ENCODE data around the gene TMEM209.

The TMEM209 gene

GRCh38 chr7:130123501-130123900, 81.7 kb downstream of the TMEM209 start:
- Histone ChIP-seq H3K4me3 (ENCODE audit: low read depth, low read length) (no peak overlapping the region), H3K36me3 (ENCODE audit: control insufficient read depth, insufficient read depth, low read length) (no peaks in the 10 kb centered on the region), H3K27me3 (ENCODE audit: control insufficient read depth, insufficient read depth, low read length) (no peaks in the 10 kb centered on the region), H3K79me2 (no peaks in the 10 kb centered on the region), H3K4me2 (ENCODE audit: low read length) (no peak overlapping the region), H3K9ac (no peak overlapping the region), H3K9me3 (ENCODE audit: control insufficient read depth, low read length) (no peaks in the 10 kb centered on the region), H3K27ac (no peak overlapping the region), H2AFZ (no peak overlapping the region), H3K4me1 (no peaks in the 10 kb centered on the region)
- TF ChIP-seq, protein P1, sequence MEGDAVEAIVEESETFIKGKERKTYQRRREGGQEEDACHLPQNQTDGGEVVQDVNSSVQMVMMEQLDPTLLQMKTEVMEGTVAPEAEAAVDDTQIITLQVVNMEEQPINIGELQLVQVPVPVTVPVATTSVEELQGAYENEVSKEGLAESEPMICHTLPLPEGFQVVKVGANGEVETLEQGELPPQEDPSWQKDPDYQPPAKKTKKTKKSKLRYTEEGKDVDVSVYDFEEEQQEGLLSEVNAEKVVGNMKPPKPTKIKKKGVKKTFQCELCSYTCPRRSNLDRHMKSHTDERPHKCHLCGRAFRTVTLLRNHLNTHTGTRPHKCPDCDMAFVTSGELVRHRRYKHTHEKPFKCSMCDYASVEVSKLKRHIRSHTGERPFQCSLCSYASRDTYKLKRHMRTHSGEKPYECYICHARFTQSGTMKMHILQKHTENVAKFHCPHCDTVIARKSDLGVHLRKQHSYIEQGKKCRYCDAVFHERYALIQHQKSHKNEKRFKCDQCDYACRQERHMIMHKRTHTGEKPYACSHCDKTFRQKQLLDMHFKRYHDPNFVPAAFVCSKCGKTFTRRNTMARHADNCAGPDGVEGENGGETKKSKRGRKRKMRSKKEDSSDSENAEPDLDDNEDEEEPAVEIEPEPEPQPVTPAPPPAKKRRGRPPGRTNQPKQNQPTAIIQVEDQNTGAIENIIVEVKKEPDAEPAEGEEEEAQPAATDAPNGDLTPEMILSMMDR (IDR thresholded peaks at IDR 0.05), result no peak

DNA sequence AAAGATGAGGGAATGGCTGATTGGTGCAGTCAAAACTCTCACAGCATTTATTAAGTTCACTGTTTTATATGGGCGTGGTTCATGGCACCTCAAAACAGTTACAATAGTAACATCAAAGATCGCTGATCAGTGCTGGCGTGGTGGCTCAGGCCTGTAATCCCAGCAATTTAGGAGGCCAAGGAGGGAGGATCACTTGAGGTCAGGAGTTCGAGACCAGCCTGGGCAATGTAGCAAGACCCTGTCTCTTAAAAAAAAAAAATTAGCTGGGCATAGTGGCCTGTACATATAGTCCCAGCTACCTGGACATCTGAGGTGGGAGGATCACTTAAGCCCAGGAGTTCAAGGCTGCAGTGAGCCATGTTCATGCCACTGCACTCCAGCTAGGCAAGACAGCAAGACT, 86.4 kb downstream of the TMEM209 start:
- no peak overlapping the region for H3K9ac ChIP-seq
- H3K27me3 ChIP-seq (ENCODE audit: control insufficient read depth, insufficient read depth, low read length), result no peaks in the 10 kb centered on the region
- H3K27ac ChIP-seq, result no peak overlapping the region
- no peaks in the 10 kb centered on the region for H3K4me1 ChIP-seq
- H3K79me2 ChIP-seq, result peaks cover 2% of the 10 kb centered on the region
- TF ChIP-seq, protein P1 (IDR thresholded peaks at IDR 0.05), result no peak
- H3K4me3 ChIP-seq (ENCODE audit: low read depth, low read length), result no peak overlapping the region
- H3K4me2 ChIP-seq (ENCODE audit: low read length), result no peak overlapping the region
- H3K36me3 ChIP-seq (ENCODE audit: control insufficient read depth, insufficient read depth, low read length), result no peaks in the 10 kb centered on the region
- no peaks in the 10 kb centered on the region for H3K9me3 ChIP-seq (ENCODE audit: control insufficient read depth, low read length)
- no peak overlapping the region for H2AFZ ChIP-seq

DNA sequence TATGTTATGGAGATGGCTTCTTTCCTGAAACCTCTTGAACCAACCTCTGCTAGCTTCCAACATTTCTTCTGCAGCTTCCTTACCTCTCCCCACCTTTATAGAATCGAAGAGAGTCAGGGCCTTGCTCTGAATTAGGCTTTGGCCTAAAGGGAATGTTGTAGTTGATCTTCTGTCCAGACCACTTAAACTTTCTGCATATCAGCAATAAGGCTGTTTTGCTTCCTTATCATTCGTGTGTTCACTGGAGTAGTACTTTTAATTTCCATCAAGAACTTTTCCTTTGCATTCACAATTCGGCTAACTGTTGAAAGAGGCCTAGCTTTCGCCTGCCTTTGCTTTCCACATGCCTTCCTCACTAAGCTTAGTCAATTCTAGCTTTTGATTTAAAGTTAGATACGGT, 86.9 kb downstream of the TMEM209 start:
- no peak overlapping the region for H3K9ac ChIP-seq
- no peaks in the 10 kb centered on the region for H3K36me3 ChIP-seq (ENCODE audit: control insufficient read depth, insufficient read depth, low read length)
- H3K79me2 ChIP-seq, result peaks cover 2% of the 10 kb centered on the region
- no peaks in the 10 kb centered on the region for H3K9me3 ChIP-seq (ENCODE audit: control insufficient read depth, low read length)
- H3K4me1 ChIP-seq, result no peaks in the 10 kb centered on the region
- H3K4me3 ChIP-seq (ENCODE audit: low read depth, low read length), result no peak overlapping the region
- H2AFZ ChIP-seq, result no peak overlapping the region
- H3K27me3 ChIP-seq (ENCODE audit: control insufficient read depth, insufficient read depth, low read length), result no peaks in the 10 kb centered on the region
- TF ChIP-seq, protein P1 (IDR thresholded peaks at IDR 0.05), result no peak
- H3K27ac ChIP-seq, result no peak overlapping the region
- no peak overlapping the region for H3K4me2 ChIP-seq (ENCODE audit: low read length)

GRCh38 chr7:130114776-130115175, 90.4 kb downstream of the TMEM209 start:
- Histone ChIP-seq H3K4me1 (no peaks in the 10 kb centered on the region), H3K4me2 (ENCODE audit: low read length) (no peak overlapping the region), H3K36me3 (ENCODE audit: control insufficient read depth, insufficient read depth, low read length) (no peaks in the 10 kb centered on the region), H3K9ac (no peak overlapping the region), H3K27me3 (ENCODE audit: control insufficient read depth, insufficient read depth, low read length) (no peaks in the 10 kb centered on the region), H2AFZ (no peak overlapping the region), H3K4me3 (ENCODE audit: low read depth, low read length) (no peak overlapping the region), H3K27ac (no peak overlapping the region), H3K79me2 (peaks cover 2% of the 10 kb centered on the region), H3K9me3 (ENCODE audit: control insufficient read depth, low read length) (no peaks in the 10 kb centered on the region)
- TF ChIP-seq, protein P1 (IDR thresholded peaks at IDR 0.05), result no peak
